Mesenteric fat pad (tissue), 1 donor: Measurements from ENCODE around the gene ROBO3. TPM values are rescaled to one million over a fixed set of nuclear protein-coding genes. Genes with fewer than 3 reads are reported as not detected.

ENCODE experiments used
- DNase-seq: peaks from one replicate; pipeline ENCODE4 v3.0.0-alpha.2; 2020; ENCODE audit warnings: low spot score
- total RNA-seq: library from RNA; stranded (reverse); fragmentation: NEBNext Ultra II Directional; extraction: Animal tissue kit (Norgen Biotek cat#: 25700); gene quantifications from one replicate; pipeline ENCODE4 v1.2.1, GENCODE V29; 2021
- donor health status: DM: yes; HTN: yes; CAD: no.

Gene ROBO3
- total RNA-seq, 1 donor from 2014 or later, result 14.8 TPM

DNA sequence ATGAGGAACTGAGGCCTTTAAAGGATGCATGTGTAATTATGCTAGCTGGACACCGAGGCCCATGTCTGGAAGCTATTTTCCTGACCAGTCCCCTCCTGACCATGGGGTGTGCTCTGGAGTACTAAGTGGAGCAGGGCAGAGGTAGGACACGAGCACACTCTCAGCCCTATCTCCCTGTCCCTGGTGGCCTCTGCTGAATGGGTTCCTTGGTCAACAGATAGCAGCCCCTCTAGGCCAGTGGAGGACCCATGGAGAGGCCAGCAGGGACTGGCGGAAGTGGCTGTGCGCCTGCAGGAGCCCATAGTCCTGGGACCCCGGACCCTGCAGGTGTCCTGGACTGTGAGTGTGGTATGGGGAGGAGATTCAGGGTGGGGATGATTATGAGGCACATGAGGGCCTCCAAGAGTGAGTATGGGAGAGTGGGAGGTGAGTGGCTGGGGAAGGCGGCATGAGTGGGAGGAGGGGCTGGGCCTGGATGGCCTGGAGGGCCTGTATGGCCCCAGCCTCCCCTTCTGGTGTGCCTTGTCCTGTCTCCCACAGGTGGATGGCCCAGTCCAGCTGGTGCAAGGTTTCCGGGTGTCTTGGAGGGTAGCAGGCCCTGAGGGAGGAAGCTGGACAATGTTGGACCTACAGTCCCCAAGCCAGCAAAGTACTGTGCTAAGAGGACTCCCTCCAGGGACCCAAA, 9.5 kb downstream of the ROBO3 start:
- peak; percentile 87 for DNase-seq

GRCh38 chr11:124875401-124875800, 10.2 kb downstream of the ROBO3 start:
- peak; percentile 72 for DNase-seq

- DNase-seq, result peak; percentile 94
Observed at GRCh38 chr11:124875943-124876817, 10.9 kb downstream of the ROBO3 start.

DNA sequence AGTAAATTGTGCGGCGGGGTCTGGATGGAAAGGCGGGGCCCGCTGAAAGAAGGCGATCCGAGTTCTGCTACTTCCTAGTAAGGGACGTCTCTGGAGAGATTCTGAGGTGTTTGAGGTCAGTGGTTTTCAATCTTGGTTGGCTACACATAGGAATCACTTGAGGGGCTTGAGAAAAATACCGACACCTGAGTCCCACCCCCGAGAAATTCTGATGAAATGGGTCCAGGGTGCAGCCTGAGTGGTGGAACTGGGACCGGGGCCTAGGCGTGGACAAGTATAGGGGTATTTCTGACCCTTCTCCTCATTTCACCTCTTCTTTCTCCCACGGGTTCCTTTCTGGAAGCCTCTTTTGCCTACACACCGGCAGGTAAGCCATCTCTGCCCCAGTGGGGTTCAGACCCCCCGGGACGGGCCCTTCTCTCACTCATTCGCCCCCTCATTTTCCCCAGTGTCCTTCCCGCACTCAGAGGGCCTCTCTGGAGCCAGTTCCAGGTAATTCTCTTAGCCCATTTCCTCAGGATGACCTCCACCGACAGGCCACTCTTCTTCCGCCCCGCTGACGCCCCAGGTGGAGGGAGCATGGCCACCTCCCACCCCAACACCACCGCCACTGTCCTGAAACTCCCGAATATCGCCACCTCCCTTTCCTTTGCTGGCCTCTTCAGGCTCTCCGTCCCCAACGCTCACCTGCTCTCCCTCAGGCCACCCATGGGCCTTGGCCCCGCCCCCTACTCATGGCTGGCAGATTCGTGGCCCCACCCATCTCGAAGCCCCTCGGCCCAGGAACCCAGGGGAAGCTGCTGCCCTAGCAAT, 11.8 kb downstream of the ROBO3 start:
- DNase-seq, result peak; percentile 89

DNA sequence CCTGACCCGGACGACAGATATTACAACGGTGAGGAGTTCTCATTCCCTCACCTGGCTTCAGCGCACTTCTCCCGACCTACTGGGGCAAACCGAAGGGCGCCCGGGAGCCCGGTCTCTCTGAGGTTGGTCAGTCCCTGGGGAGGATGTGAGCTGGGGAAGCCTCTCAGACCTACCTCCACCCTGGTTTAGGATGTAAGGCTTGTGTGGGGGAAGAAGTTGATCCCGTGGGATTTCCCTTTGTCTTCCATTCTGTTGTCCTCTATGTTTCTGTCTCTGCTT, 12.3 kb downstream of the ROBO3 start:
- DNase-seq, result no peak

DNA sequence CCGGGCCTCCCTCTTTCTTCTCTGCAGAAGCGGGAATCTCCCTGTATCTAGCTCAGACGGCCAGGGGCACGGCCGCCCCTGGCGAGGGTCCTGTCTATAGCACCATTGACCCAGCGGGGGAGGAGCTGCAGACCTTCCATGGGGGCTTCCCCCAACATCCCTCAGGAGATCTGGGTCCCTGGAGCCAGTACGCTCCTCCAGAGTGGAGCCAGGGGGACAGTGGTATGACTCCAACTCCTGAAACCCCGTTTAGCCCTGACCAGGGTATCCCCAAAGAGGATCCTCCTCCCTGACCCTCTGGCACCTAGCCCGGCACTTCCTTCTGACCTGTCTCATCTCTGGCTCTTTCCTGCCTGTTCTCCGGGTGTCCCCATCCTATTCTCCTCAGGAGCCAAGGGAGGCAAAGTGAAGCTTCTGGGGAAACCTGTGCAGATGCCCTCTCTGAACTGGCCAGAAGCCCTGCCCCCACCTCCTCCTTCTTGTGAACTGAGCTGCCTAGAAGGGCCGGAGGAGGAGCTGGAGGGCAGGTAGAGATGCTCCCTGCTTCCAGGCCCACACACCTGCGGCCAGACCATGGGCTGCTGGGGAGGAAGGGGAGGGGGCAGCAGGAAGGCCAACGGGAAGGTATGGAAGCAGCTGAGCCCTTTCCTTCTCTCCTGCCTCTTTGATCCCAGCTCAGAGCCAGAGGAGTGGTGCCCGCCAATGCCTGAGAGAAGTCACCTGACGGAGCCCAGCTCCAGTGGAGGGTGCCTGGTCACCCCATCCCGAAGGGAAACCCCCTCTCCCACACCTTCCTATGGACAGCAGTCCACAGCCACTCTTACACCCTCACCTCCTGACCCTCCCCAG, 12.9 kb downstream of the ROBO3 start:
- DNase-seq, result peak; percentile 81

- peak; percentile 67 for DNase-seq
Observed at GRCh38 chr11:124878759-124879492, 13.7 kb downstream of the ROBO3 start.

GRCh38 chr11:124879493-124880289, 14.5 kb downstream of the ROBO3 start:
- DNase-seq, result peak; percentile 84

DNA sequence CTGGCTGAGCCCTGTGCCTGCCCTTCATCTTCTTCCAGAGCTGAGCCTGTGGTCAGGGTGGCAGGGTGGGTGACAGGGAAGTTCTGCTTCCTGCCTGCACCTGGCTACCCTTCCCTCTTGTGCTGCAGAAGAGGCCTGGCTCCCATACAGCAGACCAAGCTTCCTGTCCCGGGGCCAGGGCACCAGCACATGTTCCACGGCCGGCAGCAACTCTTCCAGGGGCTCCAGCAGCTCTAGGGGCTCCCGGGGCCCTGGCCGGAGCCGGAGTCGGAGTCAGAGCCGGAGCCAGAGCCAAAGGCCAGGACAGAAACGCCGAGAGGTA, 15.0 kb downstream of the ROBO3 start:
- peak; percentile 75 for DNase-seq

DNA sequence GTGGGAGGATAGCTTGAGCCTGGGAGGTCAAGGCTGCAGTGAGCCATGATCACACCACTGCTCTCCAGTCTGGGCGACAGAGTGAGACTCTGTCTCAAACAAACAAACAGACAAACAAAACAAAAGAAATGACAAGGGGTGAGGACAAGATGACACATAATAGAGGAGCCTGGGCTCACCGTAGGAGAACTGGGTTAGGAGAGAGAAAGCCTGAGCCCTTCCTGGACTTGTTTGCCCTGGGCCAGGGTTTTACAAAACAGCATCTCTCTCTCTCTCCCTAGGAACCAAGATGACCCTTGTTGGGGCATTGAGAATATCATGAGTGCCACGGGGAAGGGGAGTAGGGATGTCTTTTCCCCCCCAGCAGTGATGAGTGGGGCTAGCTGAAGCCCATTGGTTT, 15.7 kb downstream of the ROBO3 start:
- DNase-seq, result no peak

DNA sequence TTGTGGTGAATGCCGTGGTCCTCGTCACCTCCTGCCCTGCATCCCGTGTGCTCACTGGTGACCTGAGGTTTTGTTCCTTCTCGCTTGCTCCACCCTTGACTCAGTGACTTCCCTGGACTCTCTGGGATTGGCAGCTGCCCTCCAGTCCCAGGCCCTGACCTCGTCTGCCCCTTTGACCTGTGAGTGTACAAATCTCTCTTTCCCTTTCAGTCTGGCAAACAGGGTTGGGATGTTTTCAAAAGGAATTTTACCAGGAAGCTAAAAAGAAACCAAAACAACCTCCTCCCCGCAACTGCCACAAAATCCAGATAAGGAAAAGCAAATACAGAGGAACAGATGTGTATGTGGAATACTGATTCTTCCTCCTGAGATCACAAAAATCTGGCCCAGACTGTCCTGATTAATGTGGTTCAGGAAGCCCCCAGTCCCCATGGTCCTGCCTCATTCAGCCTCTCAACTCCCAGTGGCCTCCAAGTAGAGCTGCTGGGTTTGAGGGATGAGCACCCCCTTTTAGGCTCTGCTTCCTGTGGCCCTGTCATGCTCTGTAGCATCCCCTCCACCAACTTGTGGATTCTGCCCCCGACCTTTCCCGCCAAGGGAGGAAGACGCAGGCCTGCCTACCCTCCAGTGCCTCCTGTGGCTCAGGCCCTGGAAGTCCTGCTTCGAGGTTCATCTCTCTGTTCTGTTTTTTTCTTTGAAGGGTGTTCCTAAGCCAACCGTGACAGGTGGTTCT, 17.3 kb downstream of the ROBO3 start:
- DNase-seq, result peak; percentile 85

DNA sequence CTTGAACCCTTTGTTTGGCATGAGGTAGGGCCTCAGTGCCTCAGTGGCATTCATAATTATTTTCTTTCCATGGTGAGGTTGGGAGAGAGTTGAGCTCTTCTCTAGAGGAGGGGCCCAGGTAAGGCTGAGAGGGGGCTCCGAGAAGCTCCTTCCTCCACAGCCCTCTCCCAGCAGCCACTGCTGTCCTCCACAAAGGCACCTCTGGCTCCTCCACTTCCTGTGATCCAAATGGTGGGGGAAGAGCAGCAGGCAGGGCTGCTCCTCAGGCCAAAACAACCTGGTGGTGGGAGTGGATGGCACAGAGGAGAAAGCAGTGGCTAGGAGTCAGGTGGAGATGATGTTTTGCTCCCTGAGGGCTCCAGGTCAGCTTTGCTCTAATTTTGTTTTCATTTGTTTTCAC, 19.1 kb downstream of the ROBO3 start:
- DNase-seq, result peak; percentile 55

DNA sequence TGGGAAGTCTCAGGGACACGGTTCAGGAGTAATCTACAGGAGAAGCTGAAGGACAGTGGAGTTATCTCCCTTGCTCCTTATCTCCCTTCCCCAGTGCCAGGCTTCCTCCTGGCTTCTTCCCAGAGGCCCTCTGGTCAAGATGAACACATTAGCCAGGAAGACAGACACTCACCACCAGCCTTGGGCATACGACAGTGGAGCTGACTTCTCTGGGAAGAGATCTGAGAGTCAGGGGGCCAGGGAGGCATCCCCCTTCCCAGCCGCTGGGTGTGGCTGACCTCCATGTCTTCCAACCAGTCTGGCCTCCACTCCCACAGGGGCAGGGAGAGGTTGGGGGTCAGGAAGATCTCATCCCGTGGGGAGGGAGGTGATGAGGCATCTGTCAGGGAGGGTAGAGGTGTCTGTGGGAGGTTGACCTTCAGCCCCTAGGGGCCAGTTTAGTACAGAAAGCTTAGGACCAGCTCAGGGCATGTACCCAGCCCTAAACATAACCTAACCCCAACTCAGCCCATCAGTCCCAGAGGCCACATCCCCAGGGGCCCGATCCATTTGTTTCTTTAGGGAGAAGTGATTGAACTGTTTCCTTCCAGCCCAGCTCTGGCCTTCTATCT, 19.7 kb downstream of the ROBO3 start:
- DNase-seq, result peak; percentile 76

DNA sequence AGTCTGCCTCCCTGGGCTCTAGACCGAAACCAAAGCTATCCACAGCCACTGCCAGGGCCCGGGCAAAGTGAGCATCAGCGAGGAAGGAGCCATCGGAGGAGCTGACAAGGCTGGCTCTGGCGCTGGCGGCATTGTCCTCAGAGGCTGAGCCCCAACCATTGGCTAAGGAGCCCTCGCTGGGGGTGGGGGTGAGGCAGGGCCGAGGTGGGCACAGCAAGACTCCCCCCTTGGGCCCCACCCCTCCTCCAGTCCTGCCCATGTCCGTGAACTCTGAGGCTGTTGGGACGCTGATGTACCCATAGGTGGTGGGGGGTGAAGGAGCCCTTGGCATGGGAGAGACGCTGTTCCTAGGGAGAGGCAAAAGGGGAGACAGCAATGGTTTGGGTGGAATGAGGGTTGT, 21.2 kb downstream of the ROBO3 start:
- peak; percentile 78 for DNase-seq

DNA sequence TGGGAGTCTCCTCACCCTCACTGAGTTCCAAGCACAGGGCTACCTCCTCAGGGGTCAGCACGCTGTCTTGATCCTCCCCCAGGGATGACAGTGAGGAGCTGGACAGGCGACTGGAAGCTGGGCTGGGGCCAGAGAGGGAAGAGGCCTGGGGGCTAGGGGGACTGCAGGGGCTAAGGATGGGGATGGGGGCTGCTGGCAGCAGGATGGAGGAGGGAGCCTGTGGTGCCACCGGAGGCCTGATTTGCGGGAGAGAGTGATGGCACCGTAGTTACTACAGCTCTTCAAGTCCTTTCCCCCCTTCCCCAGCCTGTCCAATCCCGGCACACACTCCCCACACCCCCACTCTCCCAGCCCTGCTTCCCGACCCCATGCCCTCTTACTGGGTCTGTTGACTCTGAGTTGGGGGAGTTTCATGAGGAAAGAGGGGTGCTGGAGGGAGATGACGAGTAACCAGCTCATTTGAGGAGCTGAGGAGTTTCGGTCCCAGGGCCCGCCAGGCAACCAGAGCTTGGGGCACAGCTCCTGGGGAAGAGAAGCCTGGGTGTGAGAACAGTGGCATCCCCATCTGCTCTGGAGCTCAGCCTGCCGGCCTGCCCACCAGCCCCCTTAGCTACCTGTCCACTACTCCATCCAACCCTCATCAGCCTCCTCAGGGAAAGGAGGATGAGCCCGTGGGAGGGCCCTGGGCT, 21.9 kb downstream of the ROBO3 start:
- DNase-seq, result peak; percentile 78

- DNase-seq, result no peak
Observed at GRCh38 chr11:124887667-124888013, 22.4 kb downstream of the ROBO3 start.

DNA sequence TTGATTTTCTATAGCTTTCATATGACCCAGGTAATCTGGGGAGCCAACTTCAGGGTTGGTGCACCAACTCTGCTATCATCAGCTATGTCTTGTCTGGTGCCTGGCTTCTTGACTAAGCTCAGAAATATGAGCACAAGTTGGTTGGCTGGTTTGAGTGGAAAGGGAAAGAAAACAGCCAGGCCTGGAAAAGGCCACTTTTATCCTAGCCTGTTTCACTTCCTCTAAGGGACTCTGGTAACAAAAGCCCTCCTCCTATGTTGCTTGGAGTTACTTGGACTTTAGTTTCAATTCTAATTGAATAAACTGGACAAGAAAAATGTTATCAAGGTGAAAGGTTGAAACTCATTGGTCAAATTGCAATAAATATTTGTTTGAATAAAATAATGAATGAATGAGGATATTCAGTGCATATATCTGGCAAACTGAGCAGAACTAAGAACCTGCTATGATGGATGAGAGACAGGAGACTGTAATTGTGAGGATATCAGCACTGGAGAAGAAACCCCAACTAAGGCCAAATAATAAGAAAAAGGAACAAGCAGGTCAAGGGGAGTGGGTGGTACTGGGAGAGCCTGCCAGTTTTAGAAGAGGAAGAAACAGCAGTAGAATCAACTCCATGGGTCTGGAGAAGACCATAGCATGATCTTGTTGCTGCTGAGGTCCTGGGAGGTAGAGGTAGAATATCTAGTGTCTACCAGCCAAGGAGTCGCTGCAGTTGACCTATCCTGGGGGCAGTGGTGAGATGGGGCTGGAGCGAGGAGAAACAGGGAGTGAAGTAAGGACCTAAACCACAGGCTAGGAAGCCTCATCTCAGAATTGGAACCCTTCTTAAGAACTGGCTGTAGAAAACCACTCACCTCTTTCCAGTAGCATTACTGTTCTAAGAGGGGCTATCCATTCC, 24.2 kb downstream of the ROBO3 start:
- no peak for DNase-seq
